ENCODE data around the gene LRFN5. TPM values are rescaled to one million over a fixed set of nuclear protein-coding genes. Genes with fewer than 3 reads are reported as not detected.

LRFN5 gene
- total and polyA plus RNA-seq, 10 of the 15 experiments (the other 5 are each of a cell fraction or from before 2014, with no cell fraction given) = 0.06 to 1.2 TPM; not detected in 8

DNA sequence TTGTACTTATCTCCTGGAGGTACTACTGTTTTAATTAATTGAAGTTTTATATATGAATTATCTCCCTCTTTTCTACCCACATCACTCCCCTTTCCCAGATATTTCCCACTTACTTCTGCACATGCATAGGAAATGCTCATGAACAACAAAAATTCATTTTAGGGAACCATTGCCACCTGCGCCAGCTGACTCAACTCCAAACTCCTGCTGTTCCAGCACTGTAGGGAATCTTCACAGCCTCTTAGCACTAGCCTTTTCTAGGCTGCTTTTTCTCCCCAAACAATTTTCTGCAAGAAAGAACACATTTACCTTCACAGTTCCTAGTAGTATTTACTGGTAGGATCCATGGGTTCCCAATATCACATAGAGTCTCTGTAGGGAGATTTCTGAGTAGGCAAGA lies 268.4 kb downstream of the LRFN5 start:
- ChIA-PET RAD21 (ENCODE audit: unreplicated experiment) (no interaction called here), POLR2A (no interaction called here), CTCF (no interaction called here), SMC1A (ENCODE audit: uncharacterized antibody, unreplicated experiment) (no interaction called here)
- H3K27me3 ChIP-seq (replicated peaks in 1 of 2; ENCODE audit: control insufficient read depth in 2 of 2, insufficient read depth in 2 of 2, low read length in 1 of 2) = no peaks in the 10 kb centered on the region
- no peaks in the 10 kb centered on the region for H3K36me3 ChIP-seq (ENCODE audit: control insufficient read depth in 2 of 2, insufficient read depth in 2 of 2, low read length in 1 of 2)
- BruUV-seq (replicated peaks) = no TSS peak
- intact Hi-C loops (cut with micrococcal nuclease; ENCODE audit: unreplicated experiment) (no loop called here), in situ Hi-C loops (cut with MboI) (no loop called here)
- no peak overlapping the region for H3K4me3 ChIP-seq
- FAIRE-seq (no peak), ATAC-seq (no peak), DNase-seq (ENCODE audit: low read depth, low spot score) (no peak)
- 0% methylated on average over 1 of the region's 1 CpG for WGBS (ENCODE audit: insufficient coverage, insufficient replicate concordance, low lambda C conversion rate, missing lambda C conversion rate)
- H3K79me2 ChIP-seq (ENCODE audit: control insufficient read depth, insufficient read depth, low read length) = no peaks in the 10 kb centered on the region
- H3K4me2 ChIP-seq (ENCODE audit: control insufficient read depth, insufficient read depth) = no peak overlapping the region
- H3K27ac ChIP-seq (ENCODE audit: control insufficient read depth, insufficient read depth) = no peak overlapping the region
- TF ChIP-seq PBX3 (IDR thresholded peaks at IDR 0.05; ENCODE audit: insufficient replicate concordance, low read depth, low read length) (no peak), ZNF592 (IDR thresholded peaks at IDR 0.05) (no peak), YY1 (IDR thresholded peaks at IDR 0.05; ENCODE audit: low read depth, low read length) (no peak), MTA3 (IDR thresholded peaks at IDR 0.05; ENCODE audit: borderline replicate concordance, low read length) (no peak), BMI1 (IDR thresholded peaks at IDR 0.05; ENCODE audit: borderline replicate concordance) (no peak), DPF2 (IDR thresholded peaks at IDR 0.05) (no peak), NR2C1 (IDR thresholded peaks at IDR 0.05) (no peak), HDGF (IDR thresholded peaks at IDR 0.05) (no peak), SMAD1 (IDR thresholded peaks at IDR 0.05; ENCODE audit: low read depth, partially characterized antibody) (no peak), MLLT1 (IDR thresholded peaks at IDR 0.05) (no peak), TCF3 (IDR thresholded peaks at IDR 0.05; ENCODE audit: borderline replicate concordance, insufficient read depth, low read depth, low read length) (no peak)
- TF ChIP-seq, protein P1, sequence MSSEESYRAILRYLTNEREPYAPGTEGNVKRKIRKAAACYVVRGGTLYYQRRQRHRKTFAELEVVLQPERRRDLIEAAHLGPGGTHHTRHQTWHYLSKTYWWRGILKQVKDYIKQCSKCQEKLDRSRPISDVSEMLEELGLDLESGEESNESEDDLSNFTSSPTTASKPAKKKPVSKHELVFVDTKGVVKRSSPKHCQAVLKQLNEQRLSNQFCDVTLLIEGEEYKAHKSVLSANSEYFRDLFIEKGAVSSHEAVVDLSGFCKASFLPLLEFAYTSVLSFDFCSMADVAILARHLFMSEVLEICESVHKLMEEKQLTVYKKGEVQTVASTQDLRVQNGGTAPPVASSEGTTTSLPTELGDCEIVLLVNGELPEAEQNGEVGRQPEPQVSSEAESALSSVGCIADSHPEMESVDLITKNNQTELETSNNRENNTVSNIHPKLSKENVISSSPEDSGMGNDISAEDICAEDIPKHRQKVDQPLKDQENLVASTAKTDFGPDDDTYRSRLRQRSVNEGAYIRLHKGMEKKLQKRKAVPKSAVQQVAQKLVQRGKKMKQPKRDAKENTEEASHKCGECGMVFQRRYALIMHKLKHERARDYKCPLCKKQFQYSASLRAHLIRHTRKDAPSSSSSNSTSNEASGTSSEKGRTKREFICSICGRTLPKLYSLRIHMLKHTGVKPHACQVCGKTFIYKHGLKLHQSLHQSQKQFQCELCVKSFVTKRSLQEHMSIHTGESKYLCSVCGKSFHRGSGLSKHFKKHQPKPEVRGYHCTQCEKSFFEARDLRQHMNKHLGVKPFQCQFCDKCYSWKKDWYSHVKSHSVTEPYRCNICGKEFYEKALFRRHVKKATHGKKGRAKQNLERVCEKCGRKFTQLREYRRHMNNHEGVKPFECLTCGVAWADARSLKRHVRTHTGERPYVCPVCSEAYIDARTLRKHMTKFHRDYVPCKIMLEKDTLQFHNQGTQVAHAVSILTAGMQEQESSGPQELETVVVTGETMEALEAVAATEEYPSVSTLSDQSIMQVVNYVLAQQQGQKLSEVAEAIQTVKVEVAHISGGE (CRISPR knock-in tag; IDR thresholded peaks at IDR 0.05) = no peak
- H2AFZ ChIP-seq (ENCODE audit: control insufficient read depth, low read depth, low read length) = no peak overlapping the region
- no peak overlapping the region for H3K9ac ChIP-seq (ENCODE audit: control insufficient read depth, insufficient read depth, low read length)
- no peaks in the 10 kb centered on the region for H4K20me1 ChIP-seq (ENCODE audit: control insufficient read depth, insufficient read depth)
- H3K4me1 ChIP-seq (ENCODE audit: control insufficient read depth, insufficient read depth, low read length) = no peaks in the 10 kb centered on the region
- no peaks in the 10 kb centered on the region for H3K9me3 ChIP-seq (replicated peaks; ENCODE audit: control insufficient read depth, insufficient read depth, low read length)

Measured in GM12878 (cell line).